GM21367 (cell line): ENCODE measurements around the gene OTOS.

Source experiments
- ATAC-seq: cut with Tn5 transposase; IDR thresholded peaks from one replicate; pipeline ENCODE4 v1.9.1; 2021; ENCODE audit not compliant: unreplicated experiment

OTOS gene

DNA sequence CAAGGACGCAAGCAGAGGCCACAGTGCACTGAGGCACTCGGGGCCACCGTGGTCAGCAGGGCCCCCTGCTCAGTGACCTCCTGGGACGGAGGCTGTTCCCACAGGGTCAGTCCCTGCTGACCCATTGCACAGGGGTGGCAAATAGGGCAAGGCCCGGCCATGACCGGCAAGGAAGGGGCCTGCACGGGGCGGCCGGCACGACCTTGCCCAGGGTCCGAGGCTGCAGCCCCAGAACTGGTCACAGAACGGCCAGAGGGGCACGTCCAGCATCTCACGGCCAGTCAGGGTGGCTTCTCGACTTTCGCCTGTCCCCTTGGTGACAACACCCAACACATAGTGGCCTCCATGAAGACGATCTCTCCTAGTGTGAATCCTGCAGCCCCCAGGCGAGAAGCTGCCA is 27.6 kb upstream of the OTOS start:
- ATAC-seq: no peak

DNA sequence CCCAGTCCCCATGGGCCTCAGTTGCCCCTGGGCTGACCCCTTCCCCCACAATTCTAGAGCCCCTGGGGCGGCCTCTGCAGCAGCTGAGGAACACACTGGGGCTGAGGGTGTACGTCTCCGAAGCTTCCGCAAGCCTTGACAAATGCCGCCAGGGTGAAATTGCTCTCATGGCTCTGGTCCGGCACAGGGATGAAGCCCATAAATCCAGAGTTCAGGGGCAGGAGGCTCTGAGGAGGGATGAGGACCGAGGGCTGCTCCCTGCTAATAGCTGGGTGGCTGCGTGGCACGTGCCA is 27.1 kb upstream of the OTOS start:
- no peak for ATAC-seq

DNA sequence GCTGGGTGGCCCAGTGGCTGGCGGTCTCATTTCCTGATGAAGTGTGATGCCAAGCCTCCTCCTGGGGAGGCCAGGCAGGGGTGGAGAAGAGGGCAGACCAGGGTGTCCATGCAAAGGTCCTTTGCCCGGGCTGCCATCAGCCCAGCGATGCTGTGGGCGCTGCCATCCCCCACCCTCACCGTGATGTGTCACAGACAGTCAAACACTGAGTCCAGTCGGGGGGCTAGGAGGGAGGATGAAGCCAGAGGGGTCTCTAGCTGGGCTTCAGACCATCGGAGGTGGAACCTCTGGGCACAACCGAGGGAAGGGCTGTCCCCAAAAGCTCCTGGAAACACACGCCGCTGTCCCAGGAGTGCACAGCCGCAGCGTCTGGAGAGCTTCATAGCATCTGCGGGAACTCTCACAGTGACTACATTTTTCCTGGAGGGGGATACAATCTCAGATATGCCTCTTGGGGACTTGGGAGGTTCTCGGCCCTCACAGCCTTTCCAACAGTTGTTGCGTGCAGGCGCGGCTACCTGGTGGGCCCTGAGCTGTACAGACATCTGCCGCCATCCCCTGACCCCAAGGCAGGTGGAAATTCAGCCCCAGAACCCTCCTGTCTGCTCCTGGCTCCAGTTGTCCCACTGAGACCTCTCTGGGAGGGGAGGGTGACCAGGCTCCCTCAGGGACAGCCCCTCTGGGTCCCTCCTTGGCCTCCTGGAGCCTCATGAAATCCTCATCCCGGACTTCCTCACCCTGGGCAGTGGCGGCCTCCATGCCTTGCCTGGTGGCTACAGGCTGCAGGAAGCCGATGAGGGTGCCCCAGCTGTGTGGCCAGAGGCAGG is 26.5 kb upstream of the OTOS start:
- ATAC-seq: no peak

DNA sequence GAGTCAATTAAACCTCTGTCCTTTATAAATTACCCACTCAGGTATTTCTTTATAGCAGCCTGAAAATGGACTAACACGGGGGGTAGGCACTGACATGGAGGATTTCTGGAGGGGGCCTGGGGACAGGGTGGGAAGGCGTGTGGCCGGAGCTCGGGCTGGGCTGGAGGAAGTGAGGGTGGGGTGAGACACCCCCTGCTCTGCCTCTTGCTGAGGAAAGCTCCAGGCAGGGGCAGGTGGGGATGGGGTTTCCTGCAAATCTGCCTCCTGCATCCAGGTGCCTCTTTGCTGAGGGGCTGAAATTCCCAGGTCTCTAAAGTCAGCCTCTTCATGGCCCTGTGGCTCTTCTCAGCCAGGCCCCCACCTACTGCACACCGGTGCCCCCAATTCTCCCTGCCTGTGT is 25.7 kb upstream of the OTOS start:
- no peak for ATAC-seq

DNA sequence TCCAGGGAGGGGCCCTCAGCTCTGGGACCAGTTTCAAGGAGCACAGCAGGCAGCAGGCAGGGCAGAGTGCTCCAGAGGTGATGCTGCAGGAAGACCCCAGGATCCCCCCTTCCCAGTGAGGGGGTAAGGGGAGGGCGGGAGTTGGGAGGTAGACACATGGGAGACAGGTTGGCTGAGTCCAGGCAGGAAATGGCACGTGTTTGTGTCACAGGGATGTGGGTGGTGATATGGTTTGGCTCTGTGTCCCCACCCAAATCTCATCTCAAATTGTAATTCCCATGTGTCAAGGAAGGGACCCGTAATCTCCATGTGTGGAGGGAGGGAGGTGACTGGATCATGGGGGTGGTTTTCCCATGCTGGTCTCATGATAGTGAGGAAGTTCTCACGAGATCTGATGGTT is 25.2 kb upstream of the OTOS start:
- no peak for ATAC-seq

DNA sequence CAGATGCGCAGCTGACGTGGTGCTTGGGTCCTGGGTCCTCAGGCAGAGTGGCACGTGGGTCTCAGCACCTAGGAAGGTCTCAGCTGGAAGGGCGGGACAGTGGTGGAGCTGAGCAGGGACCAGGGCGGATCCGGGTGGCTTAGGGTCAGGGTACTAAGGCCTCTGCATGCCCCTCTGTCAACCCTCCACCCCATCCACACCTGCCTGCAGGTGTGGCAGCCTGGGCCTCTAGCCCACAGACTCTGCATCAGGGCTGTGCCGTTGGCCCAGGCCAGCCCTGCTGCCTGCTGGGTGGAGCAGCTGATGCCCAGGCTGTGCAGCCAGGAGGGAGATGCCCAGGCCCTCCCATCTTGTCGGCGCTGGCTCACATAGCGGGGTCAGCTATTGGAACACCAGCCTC is 24.6 kb upstream of the OTOS start:
- no peak for ATAC-seq

DNA sequence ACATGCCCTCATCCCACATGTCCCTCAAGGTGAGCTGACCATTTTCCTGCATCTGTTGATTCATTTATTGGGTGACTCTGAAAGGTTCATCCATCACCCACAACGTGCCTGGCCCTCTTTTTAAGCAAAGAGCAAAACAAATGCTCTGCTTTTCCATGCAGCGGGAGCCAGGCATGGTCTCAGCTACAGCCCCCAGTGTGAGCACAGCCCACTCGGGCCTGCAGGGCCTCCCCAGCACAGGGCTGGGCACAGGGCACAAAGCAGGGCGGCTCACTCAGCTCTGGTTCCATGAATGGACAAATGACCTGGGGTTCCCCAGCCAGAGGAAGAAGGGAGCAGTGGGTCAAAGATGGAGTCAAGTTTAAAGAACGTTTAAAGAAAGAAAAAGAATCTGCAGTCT is 24.1 kb upstream of the OTOS start:
- ATAC-seq: no peak

DNA sequence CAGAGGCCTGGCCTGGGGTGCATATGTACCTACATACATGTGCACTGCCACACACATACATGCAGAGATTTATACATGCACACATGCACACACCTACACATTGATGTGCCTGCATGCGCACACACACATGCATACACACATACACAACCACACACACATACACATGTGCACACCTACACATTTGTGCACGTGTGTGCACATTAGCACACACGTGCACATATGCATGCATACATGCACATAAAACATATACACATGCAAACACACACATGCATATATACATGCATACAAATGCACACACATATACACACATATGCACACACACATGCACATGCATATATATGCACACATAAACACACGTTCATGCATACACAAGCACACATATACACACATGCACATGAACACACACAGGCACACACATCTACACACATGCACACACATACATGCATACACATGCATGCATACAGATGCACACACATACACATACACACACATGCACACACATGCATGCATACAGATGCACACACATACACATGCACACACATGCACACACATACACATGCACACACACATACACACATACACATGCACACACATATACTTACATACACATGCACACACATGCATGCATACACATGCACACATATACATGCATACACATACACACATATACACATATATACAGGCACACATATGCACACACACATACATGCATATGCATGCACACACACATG is 23.6 kb upstream of the OTOS start:
- no peak for ATAC-seq

DNA sequence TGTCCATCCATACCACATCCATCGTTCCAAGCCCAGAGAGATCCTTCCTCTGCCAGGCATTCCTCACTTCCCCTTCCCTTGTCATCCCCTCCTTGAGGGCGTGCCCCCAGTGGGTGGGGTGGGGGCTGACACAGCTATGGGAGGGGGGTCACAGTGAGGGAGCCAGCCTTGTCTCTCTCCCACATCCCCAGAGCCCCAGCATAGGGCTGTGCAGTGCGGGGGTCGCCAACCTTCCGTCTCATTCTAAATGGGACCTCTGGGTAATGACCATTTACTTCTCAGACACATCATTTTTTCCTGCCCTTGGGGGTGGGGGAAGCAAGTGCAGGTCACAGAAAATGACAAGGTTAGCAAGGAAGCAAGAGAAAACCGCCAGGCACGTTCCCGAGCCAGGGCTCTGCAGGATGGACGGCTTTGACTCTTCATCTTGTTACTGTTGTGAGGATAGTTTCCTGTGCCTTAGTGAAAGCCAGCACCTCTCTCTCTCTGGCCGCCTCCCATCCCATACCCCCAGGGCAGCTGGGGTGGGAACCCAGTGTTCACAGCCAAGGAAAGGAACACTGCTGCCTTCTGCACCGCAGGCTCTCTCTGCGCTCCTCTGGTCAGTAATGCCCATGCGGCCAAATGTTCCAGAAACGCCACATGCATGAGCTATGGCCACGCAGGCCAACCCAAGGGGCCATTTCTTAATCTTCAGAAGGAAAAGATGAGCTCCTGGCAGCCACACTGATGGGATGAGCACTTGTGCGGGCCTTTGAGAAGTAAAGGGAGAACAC is 22.7 kb upstream of the OTOS start:
- ATAC-seq: no peak

DNA sequence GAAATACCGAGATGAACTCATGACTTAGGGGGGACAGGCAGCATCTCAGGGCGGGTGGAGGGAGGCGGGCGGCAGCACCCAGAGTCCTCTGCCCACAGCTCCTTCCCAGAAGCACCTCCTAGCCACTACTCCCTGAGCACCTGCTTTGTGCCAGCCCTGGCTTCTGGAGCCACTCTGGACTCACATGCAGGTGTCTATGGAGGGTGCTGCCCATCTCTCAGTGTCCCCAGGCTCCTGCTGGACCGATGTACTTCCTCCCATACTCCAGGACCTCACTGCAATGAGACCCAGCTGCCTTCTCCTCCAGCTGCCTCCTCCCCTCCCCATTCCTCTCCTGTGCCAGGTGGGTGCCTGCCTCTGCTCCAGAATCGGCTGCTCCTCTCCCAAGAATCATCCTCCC is 22.1 kb upstream of the OTOS start:
- no peak for ATAC-seq

DNA sequence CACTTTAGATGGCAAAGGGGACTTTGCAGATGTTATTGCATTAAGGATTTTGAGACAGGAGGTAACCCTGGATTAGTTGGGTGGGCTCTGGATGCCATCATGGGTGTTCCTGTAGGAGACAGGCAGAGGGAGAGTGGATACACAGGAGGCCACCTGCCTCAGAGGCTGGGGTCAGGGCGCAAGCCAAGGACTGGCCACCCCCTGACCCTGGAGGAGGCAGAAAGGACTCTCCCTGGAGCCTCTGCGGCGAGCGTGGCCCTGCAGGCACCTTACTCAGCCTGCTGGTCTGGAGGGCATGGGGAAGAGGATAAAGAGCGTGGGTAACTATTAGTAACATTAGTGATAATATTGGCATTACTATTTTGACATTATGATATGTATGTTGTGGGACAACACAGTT is 21.6 kb upstream of the OTOS start:
- ATAC-seq: no peak

DNA sequence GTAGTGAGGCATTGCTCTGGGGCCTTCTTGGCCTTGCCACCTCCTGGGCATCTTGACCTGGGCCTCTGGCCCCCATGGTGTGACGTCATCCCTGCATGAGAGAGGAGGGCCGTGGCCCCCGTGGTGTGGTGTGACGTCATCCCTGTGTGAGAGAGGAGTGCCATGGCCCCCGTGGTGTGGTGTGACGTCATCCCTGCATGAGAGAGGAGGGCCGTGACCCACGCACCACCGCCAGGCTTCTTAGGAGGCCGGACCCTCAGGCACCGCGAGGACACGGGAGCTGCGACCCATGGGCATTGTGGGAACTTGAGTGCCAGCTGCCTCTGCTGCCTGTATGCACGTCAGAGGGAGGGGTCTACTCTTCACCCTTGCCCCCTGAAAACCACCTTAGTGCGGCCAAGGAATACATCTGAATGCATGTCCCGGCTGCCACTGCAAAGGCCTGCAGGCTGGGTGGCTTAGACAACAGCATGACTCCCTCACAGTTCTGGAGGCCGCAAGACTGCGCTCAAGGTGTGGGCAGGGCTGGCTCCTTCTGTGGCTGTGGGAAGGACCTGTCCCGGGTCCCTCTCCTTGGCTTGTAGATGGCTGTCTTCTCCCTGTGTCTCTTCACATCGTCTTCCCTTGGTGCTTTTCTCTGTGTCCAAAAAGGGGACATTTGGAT is 20.8 kb upstream of the OTOS start:
- no peak for ATAC-seq

DNA sequence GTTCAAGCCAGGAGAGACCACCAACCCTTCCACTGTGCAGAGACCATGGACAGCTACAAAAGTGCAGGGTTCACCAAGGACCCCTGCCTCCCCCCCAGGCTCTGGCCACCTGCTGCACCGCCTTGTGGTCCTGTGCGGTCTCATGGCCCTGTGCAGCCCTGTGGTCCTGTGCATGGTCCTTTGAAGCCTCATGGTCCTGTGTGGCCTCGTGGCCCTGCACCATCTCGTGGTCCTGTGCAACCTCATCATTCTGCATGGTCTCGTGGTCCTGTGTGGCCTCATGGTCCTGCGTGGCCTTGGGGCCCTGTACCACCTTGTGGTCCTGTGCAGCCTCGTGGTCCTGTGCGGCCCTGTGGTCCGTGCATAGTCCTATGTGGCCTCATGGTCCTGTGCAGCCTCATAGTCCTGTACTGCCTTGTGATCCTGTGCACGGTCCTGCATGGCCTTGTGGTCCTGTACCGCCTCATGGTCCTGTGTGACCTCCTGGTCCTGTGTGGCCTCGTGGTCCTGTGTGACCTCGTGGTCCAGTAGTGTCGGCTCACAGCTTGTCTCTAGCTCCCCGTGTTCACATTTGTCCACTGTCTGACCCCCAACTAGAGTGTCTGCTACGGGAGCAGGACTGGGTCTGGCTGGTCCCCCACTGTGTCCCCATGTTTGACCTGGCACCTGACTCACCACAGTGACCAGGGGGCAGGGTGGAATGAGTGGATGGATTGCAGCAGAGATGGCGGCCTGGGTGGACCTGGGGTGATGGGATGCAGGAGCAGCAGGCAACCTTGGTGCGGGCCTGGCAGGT is 20.0 kb upstream of the OTOS start:
- no peak for ATAC-seq

DNA sequence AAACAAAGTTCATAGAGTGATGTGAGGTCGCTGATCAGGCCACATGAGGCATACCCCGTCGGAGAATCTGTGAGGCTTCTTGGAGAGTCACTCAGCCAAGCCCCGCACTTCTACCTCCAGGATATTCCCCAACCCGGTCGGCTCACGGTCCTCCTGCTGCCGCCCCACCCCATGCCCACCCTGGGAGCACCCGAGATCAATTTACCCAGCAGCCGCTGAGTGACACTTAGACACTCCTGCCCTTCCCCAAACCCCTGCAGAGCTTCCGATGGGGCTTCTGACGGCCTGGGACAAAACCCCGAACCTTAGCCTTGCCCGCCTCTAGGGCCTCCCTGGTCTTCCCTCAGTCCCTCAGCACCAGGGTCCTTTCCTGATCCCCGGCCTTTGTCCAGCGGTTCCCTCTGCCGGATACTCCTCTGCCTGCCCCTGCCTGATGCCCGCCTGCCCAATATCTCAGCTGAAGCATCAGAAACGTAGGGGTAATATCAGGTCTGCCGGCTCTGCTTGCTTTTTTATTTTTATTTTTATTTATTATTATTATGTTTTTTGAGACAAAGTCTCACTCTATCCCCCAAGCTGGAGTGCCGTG is 18.9 kb upstream of the OTOS start:
- ATAC-seq: no peak

DNA sequence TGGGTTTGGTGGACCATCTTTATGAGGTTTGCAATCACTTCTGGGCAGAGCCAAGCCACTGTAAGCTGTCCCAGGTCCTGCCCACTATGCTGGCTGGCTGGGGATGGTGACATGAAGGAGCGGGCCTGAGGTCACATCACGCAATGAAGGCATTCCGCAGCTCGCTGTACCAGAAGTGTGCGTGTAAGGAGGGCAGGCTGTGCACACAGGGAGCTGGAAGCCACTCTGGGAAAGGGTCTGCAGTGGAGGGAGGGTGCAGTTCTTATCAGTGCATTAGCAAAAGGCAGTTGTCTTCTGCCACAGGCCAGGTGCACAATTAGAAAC is 16.7 kb upstream of the OTOS start:
- ATAC-seq: no peak

DNA sequence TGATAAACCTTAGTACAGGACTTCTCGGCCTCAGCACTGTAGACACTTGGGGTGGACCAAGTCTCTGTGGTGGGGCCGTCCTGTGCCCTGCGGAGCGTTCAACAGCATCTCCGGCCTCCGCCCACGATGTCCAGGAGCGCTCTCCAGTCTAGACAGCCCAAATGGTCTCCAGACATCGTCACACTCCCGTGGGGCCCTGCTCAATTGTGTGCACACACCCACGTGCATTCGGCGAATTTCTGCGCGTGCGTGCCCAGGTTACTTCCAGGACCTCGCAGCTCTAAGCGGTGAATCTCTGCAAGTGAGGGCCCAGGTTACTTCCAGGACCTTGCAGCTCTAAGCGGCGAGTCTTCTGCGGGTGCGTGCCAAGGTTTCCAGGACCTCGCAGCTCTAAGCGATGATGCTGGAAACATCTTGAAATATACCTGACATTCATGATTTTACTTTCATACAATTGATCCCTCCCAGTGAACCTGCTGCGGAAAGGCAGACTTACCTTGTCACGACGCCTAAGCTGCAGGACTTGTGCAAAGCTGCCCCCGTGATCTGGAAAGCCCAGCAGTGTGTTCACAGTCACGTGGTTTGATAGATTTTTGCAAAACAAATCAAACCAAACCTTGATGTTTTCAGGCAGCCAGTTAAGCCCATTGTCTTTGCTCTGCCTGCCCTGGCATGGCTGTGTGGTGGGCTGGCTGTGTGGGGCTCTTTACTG is 16.1 kb upstream of the OTOS start:
- no peak for ATAC-seq

DNA sequence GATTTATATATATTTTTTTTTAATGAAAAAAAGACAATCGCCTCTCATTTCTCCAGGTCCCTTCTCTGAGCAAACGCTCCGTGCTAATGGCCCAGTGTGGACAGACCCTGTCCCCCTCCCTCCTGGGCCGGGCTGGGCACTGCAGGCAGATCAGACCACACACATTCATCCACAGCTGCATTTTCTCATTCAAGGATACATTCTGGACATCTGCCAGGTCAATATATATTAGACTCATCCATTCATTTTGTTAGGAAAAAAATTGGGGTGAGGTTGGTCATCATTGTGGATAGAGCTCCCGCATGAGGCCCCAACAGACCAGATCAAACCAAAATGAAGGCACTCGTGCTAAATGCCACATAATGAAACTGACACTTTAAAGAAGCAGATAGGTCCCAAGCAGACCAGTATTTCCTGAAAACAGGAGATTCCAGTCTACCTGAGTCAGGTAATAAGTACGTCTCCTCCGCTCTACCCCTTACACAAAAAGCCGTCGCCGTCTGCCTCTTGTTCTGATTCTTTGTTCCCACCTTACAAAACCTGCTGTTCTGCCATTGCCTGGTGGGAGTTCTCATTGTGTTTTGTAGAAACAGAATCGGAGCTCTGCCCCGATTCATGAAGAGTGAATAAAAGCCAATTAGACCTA is 15.4 kb upstream of the OTOS start:
- ATAC-seq: no peak

DNA sequence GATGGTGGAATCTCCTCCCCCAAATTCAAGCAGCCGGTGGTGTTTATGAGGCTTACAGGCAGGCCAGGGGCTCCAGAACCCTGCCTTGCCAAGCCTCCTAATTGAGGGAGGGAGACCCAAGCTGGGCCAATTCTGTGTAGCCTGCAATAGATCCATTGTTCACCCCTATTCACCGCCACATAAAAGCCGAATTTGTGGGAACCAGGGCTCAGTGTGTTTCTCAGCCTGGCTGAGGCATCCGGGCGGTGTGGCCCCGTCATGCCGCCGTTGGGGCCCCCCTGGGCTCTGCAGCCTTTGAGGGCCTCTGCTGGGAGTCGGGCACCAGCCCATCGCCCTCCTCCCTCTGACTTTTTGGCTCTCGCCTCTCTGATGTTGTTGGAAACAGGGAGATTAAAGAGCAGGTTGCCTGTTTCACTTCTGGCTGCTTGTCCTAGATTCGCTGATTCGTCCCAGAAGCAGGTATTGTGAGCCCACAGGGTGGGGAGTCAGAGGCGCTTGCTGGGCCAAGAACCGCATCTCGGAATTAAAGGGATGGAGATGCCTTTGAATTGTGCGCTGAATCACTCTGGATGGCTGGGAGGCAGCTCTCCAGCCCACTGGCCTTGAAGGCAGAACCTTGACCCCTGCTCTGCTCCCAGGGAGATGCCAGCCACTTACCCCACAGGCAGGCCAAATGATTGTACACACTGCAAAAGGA is 14.7 kb upstream of the OTOS start:
- no peak for ATAC-seq

DNA sequence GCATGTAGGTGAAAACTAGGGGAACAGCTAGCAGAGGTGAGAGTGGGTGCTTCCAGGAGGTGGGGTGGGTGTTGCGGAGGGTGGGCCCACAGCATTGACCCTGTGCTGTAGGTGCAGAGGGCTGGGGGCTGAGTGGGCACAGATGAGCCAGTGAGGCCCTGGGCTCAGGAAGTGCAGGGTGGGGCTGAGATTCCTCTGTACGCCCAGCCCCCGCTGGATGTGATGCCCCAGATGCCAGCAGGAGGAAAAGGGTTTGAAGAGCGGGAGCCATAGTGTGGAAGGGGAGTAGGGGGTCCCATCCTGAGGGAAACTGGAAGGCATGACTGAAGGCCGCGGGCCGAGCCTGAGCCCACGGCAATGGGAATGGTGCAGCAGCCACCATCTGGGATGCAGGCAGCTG is 14.1 kb upstream of the OTOS start:
- ATAC-seq: no peak
